Omental fat pad (tissue), 4 donors: ENCODE results near the gene NPTXR. TPM values are rescaled to one million over a fixed set of nuclear protein-coding genes. Genes with fewer than 3 reads are reported as not detected.
A peak's percentile ranks its signal among the peaks of the same experiment; 100 is the strongest.
"Not testable (repeated sequence)": the region's sequence is repeated elsewhere in the genome, so short reads cannot be mapped to it uniquely, and the experiment has no call there.

Experiments
- ATAC-seq: fragments of 150-250 bp; one replicate; pipeline ENCODE4 v1.9.1; 2016; ENCODE audit warnings: mild to moderate bottlenecking, moderate library complexity; ENCODE audit not compliant: low FRiP score
- DNase-seq: peaks from one replicate; pipeline ENCODE4 v3.0.0-alpha.2; 2019; ENCODE audit warnings: low spot score
- CTCF ChIP-seq, 3 donors: fragments of 450-650 bp; IDR thresholded peaks; one replicate each; pipeline ENCODE4 v1.5.1; 2016 to 2017; ENCODE audit warnings: antibody characterized with exemption in 3 of 3, mild to moderate bottlenecking in 3 of 3, moderate library complexity in 2 of 3
- total RNA-seq, 4 donors: library from RNA; depleted of rRNA; stranded (reverse); fragments of >200 nt; gene quantifications; one replicate each; pipeline ENCODE4 v1.1.0, GENCODE V29; 2016

The NPTXR gene
- total RNA-seq, 4 donors from 2014 or later: 2.4 to 3.8 (median 3.0) TPM

- ATAC-seq (no peak), DNase-seq (no peak)
These were observed 24.4 kb downstream of the NPTXR start for GRCh38 chr22:38819387-38819940.

GRCh38 chr22:38817196-38817595 is 26.6 kb downstream of the NPTXR start:
- ATAC-seq (no peak), DNase-seq (no peak)
- no peak for TF ChIP-seq CTCF (IDR thresholded peaks at IDR 0.05)

More at GRCh38 chr22:38819387-38819940, 24.4 kb downstream of the NPTXR start:
- no peak for TF ChIP-seq CTCF (IDR thresholded peaks at IDR 0.05)

- no peak for TF ChIP-seq CTCF (IDR thresholded peaks at IDR 0.05)
- ATAC-seq (no peak), DNase-seq (no peak)
These were observed 28.0 kb downstream of the NPTXR start for GRCh38 chr22:38815842-38816241.

GRCh38 chr22:38811241-38811640 is 32.6 kb downstream of the NPTXR start:
- no peak for TF ChIP-seq CTCF (IDR thresholded peaks at IDR 0.05)
- DNase-seq (no peak), ATAC-seq (no peak)

GRCh38 chr22:38805041-38805593 is 38.7 kb downstream of the NPTXR start:
- DNase-seq, ATAC-seq: not testable (repeated sequence)

- ATAC-seq: peak; percentile 75
- TF ChIP-seq CTCF (IDR thresholded peaks at IDR 0.05): no peak
- DNase-seq: no peak
These were observed 41.1 kb downstream of the NPTXR start for GRCh38 chr22:38802671-38803121.

- no peak for DNase-seq
- no peak for TF ChIP-seq CTCF (IDR thresholded peaks at IDR 0.05)
- no peak for ATAC-seq
These were observed 44.4 kb downstream of the NPTXR start for GRCh38 chr22:38799265-38800002.
